ENCODE measurements around the gene MCF2L2.

- TF ChIP-seq CTCF (IDR thresholded peaks at IDR 0.05; ENCODE audit: extremely low read depth in 1 of 2, insufficient read depth in 1 of 2, low read depth in 1 of 2, low read length in 2 of 2) (no peak), POLR2A (IDR thresholded peaks at IDR 0.05; ENCODE audit: low read depth, low read length) (no peak), MAX (IDR thresholded peaks at IDR 0.05; ENCODE audit: insufficient read depth, insufficient read length) (no peak), POLR2AphosphoS5 (IDR thresholded peaks at IDR 0.05; ENCODE audit: insufficient read depth, low read depth, low read length) (no peak), MYC (IDR thresholded peaks at IDR 0.05; ENCODE audit: low read depth, low read length) (no peak), EZH2 (IDR thresholded peaks at IDR 0.05; ENCODE audit: borderline replicate concordance, low read depth, low read length, severe bottlenecking) (no peak), GATA2 (IDR thresholded peaks at IDR 0.05; ENCODE audit: insufficient read depth, insufficient read length, low read depth, low read length) (no peak)
These were observed 194.5 kb downstream of the MCF2L2 start for GRCh38 chr3:183233966-183234365.
